ENCODE data around the gene ACOT7. TPM values are rescaled to one million over a fixed set of nuclear protein-coding genes. Genes with fewer than 3 reads are reported as not detected.

Gene ACOT7
- total and polyA plus RNA-seq, 2 of the 13 experiments (the other 11 are each of a cell fraction or from before 2014, with no cell fraction given) = 33.0 to 55.8 TPM

- no peak for TF ChIP-seq ELK4 (CRISPR knock-in tag; IDR thresholded peaks at IDR 0.05; ENCODE audit: borderline replicate concordance)
- no peak for TF ChIP-seq NFE2L1 (CRISPR knock-in tag; IDR thresholded peaks at IDR 0.05; ENCODE audit: borderline replicate concordance)
- no peak for TF ChIP-seq GLMP (CRISPR knock-in tag; IDR thresholded peaks at IDR 0.05; ENCODE audit: borderline replicate concordance)
- TF ChIP-seq ZNF792 (CRISPR knock-in tag; IDR thresholded peaks at IDR 0.05) = 0 out of 2 replicates have a peak, but pooled peaks have one; percentile 40
- TF ChIP-seq ZEB1 (IDR thresholded peaks at IDR 0.05; ENCODE audit: insufficient replicate concordance, low read depth) = peak; percentile 95
- TF ChIP-seq PCBP1 (IDR thresholded peaks at IDR 0.05; ENCODE audit: borderline replicate concordance, low read depth, low read length) = 0 out of 2 replicates have a peak, but pooled peaks have one; percentile 58
- TF ChIP-seq, protein P1, sequence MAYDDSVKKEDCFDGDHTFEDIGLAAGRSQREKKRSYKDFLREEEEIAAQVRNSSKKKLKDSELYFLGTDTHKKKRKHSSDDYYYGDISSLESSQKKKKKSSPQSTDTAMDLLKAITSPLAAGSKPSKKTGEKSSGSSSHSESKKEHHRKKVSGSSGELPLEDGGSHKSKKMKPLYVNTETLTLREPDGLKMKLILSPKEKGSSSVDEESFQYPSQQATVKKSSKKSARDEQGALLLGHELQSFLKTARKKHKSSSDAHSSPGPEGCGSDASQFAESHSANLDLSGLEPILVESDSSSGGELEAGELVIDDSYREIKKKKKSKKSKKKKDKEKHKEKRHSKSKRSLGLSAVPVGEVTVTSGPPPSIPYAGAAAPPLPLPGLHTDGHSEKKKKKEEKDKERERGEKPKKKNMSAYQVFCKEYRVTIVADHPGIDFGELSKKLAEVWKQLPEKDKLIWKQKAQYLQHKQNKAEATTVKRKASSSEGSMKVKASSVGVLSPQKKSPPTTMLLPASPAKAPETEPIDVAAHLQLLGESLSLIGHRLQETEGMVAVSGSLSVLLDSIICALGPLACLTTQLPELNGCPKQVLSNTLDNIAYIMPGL (CRISPR knock-in tag; IDR thresholded peaks at IDR 0.05; ENCODE audit: borderline replicate concordance in 1 of 2, low read depth in 1 of 2) = peak; percentile 51 to 52; a peak in 1 of 4 replicates
- TF ChIP-seq, protein P2, sequence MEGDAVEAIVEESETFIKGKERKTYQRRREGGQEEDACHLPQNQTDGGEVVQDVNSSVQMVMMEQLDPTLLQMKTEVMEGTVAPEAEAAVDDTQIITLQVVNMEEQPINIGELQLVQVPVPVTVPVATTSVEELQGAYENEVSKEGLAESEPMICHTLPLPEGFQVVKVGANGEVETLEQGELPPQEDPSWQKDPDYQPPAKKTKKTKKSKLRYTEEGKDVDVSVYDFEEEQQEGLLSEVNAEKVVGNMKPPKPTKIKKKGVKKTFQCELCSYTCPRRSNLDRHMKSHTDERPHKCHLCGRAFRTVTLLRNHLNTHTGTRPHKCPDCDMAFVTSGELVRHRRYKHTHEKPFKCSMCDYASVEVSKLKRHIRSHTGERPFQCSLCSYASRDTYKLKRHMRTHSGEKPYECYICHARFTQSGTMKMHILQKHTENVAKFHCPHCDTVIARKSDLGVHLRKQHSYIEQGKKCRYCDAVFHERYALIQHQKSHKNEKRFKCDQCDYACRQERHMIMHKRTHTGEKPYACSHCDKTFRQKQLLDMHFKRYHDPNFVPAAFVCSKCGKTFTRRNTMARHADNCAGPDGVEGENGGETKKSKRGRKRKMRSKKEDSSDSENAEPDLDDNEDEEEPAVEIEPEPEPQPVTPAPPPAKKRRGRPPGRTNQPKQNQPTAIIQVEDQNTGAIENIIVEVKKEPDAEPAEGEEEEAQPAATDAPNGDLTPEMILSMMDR (CRISPR knock-in tag; IDR thresholded peaks at IDR 0.05) = peak; percentile 93
- TF ChIP-seq ZNF703 (CRISPR knock-in tag; IDR thresholded peaks at IDR 0.05; ENCODE audit: borderline replicate concordance) = no peak
- peak; percentile 54; the same call in 1 of the 2 replicates for TF ChIP-seq KDM2A (CRISPR knock-in tag; IDR thresholded peaks at IDR 0.05; ENCODE audit: borderline replicate concordance, low read depth)
- no peak for TF ChIP-seq HIC2 (CRISPR knock-in tag; IDR thresholded peaks at IDR 0.05; ENCODE audit: low read depth)
- TF ChIP-seq ZNF605 (CRISPR knock-in tag; IDR thresholded peaks at IDR 0.05) = 0 out of 2 replicates have a peak, but pooled peaks have one; percentile 20
- peak; percentile 88 for TF ChIP-seq XRCC5 (optimal IDR thresholded peaks at IDR 0.05; ENCODE audit: low read length)
- peak; percentile 68 for TF ChIP-seq ZNF777 (CRISPR knock-in tag; IDR thresholded peaks at IDR 0.05)
- peak; percentile 58; the same call in 1 of the 2 replicates for TF ChIP-seq HNRNPL (IDR thresholded peaks at IDR 0.05; ENCODE audit: low read depth, low read length)
- TF ChIP-seq TEF (CRISPR knock-in tag; IDR thresholded peaks at IDR 0.05) = no peak
- 0 out of 2 replicates have a peak, but pooled peaks have one; percentile 63 for TF ChIP-seq FOXO4 (CRISPR knock-in tag; conservative IDR thresholded peaks at IDR 0.05)
Observed at GRCh38 chr1:6423321-6423999, 29.9 kb upstream of the ACOT7 start (continued).

Data from HepG2 (cell line).